H1 (cell line): ENCODE measurements around the gene MEN1. TPM values are rescaled to one million over a fixed set of nuclear protein-coding genes. Genes with fewer than 3 reads are reported as not detected.

Source experiments
- CTCF ChIA-PET: fragments of 300-600 bp; sonication (Branson Sonifier 250); formaldehyde crosslinking; loops from one replicate; lab custom pipeline; 2021; ENCODE audit not compliant: partially characterized antibody; lab: Charles Lee
- POLR2A ChIA-PET: fragments of 300-600 bp; sonication (Branson Sonifier 250); formaldehyde crosslinking; loops from one replicate; lab custom pipeline; 2021; ENCODE audit warnings: inconsistent platforms; ENCODE audit not compliant: partially characterized antibody; lab: Charles Lee
- DNase-seq, 2 experiments: peaks; one replicate each; pipeline versions ENCODE4 v3.0.0 to v3.0.0-alpha.2; 2010 to 2022; ENCODE audit warnings: low spot score in 2 of 2, low read depth in 1 of 2, mixed read lengths in 1 of 2
- FAIRE-seq: peaks from 2 replicates; lab custom pipeline; 2011; peaks lifted over from hg19 to GRCh38; lab: Jason Lieb, UNC
- H2AFZ ChIP-seq: 2 replicates; pipeline ENCODE4 v1.8.1; 2012; ENCODE audit warnings: low read length, inconsistent platforms
- H2AK5ac ChIP-seq: 2 replicates; pipeline ENCODE4 v1.6.1; 2013; ENCODE audit warnings: low read depth, low read length
- H2BK120ac ChIP-seq: replicated peaks from 2 replicates; pipeline ENCODE3; 2013; ENCODE audit warnings: low read depth, low read length, inconsistent platforms
- H2BK12ac ChIP-seq: 2 replicates; pipeline ENCODE4 v1.6.1; 2013; ENCODE audit warnings: low read depth, low read length
- H2BK15ac ChIP-seq: 2 replicates; pipeline ENCODE4 v1.6.1; 2013; ENCODE audit warnings: low read length
- H2BK20ac ChIP-seq: 2 replicates; pipeline ENCODE4 v1.6.1; 2013; ENCODE audit warnings: low read length
- H2BK5ac ChIP-seq: 2 replicates; pipeline ENCODE4 v1.6.1; 2013; ENCODE audit warnings: low read depth, low read length
- H3K14ac ChIP-seq: 2 replicates; pipeline ENCODE4 v1.6.1; 2013; ENCODE audit warnings: inconsistent platforms; ENCODE audit not compliant: insufficient read length
- H3K18ac ChIP-seq: 2 replicates; pipeline ENCODE4 v1.6.1; 2013; ENCODE audit warnings: low read length; ENCODE audit errors: extremely low read depth
- H3K23ac ChIP-seq: 2 replicates; pipeline ENCODE4 v1.6.1; 2013; ENCODE audit warnings: inconsistent platforms; ENCODE audit not compliant: insufficient read length
- H3K23me2 ChIP-seq: 2 replicates; pipeline ENCODE4 v1.6.1; 2013; ENCODE audit warnings: low read depth, low read length
- H3K27ac ChIP-seq: 2 replicates; pipeline ENCODE4 v1.6.1; 2011; ENCODE audit warnings: low read depth, low read length, inconsistent platforms
- H3K27me3 ChIP-seq, 4 experiments: replicated peaks in 1 of 4; 1 replicate in 1 of 4; 2 replicates in 3 of 4; pipeline versions ENCODE4 v1.6.1 to v1.8.1; 2011 to 2013; ENCODE audit warnings: low read length in 3 of 4, mild to moderate bottlenecking in 3 of 4, inconsistent platforms in 2 of 4, mixed read lengths in 2 of 4, moderate library complexity in 1 of 4; ENCODE audit not compliant: control insufficient read depth in 3 of 4, insufficient read depth in 3 of 4; ENCODE audit errors: extremely low read depth in 1 of 4
- H3K36me3 ChIP-seq, 4 experiments: 2 replicates each; pipeline versions ENCODE4 v1.6.1 to v1.8.1; 2011 to 2013; ENCODE audit warnings: mild to moderate bottlenecking in 4 of 4, low read length in 3 of 4, moderate library complexity in 2 of 4, control low read depth in 1 of 4, inconsistent platforms in 1 of 4; ENCODE audit not compliant: insufficient read depth in 4 of 4, control insufficient read depth in 2 of 4
- H3K4ac ChIP-seq: replicated peaks from 2 replicates; pipeline ENCODE3; 2013; ENCODE audit warnings: low read length, low read depth, mixed read lengths, inconsistent platforms; ENCODE audit not compliant: insufficient read length
- H3K4me1 ChIP-seq, 4 experiments: replicated peaks in 1 of 4; 1 replicate in 1 of 4; 2 replicates in 3 of 4; pipeline versions ENCODE4 v1.6.1 to v1.8.1; 2011 to 2013; ENCODE audit warnings: low read length in 3 of 4, inconsistent platforms in 2 of 4, mixed read lengths in 1 of 4; ENCODE audit not compliant: insufficient read depth in 4 of 4, control insufficient read depth in 3 of 4
- H3K4me2 ChIP-seq, 2 experiments: 2 replicates each; pipeline versions ENCODE4 v1.6.1 to v1.8.1; 2011 to 2013; ENCODE audit warnings: low read depth in 2 of 2, low read length in 2 of 2, control low read depth in 1 of 2, inconsistent platforms in 1 of 2, mild to moderate bottlenecking in 1 of 2; ENCODE audit not compliant: insufficient read depth in 1 of 2
- H3K4me3 ChIP-seq, 4 experiments: fragments of 200-600, 300-600 bp in 1 of 4; sonication (generic), shearing (Covaris generic), sonication (Bioruptor Twin) in 1 of 4; 2 replicates each; pipeline versions ENCODE4 v1.5.1 to v1.8.1; 2011 to 2016; ENCODE audit warnings: low read length in 4 of 4, low read depth in 3 of 4, control low read depth in 2 of 4, inconsistent platforms in 2 of 4, mild to moderate bottlenecking in 2 of 4, mixed read lengths in 1 of 4, moderate library complexity in 1 of 4; ENCODE audit not compliant: insufficient read depth in 2 of 4; ENCODE audit errors: extremely low read depth in 1 of 4
- H3K56ac ChIP-seq: replicated peaks from 2 replicates; pipeline ENCODE3; 2013; ENCODE audit warnings: low read depth, mild to moderate bottlenecking, mixed read lengths, low read length, inconsistent platforms; ENCODE audit not compliant: insufficient read length
- H3K79me1 ChIP-seq: 2 replicates; pipeline ENCODE4 v1.6.1; 2013; ENCODE audit warnings: low read depth, low read length, control low read depth
- H3K79me2 ChIP-seq, 2 experiments: 2 replicates each; pipeline versions ENCODE4 v1.6.1 to v1.8.1; 2012 to 2013; ENCODE audit warnings: low read length in 2 of 2, mild to moderate bottlenecking in 2 of 2, inconsistent platforms in 1 of 2; ENCODE audit not compliant: insufficient read depth in 2 of 2, control insufficient read depth in 1 of 2
- H3K9ac ChIP-seq, 4 experiments: replicated peaks in 1 of 4; 1 replicate in 1 of 4; 2 replicates in 3 of 4; pipeline versions ENCODE4 v1.6.1 to v1.8.1; 2011 to 2013; ENCODE audit warnings: low read depth in 3 of 4, low read length in 3 of 4, control low read depth in 2 of 4, mild to moderate bottlenecking in 2 of 4, moderate library complexity in 2 of 4, inconsistent platforms in 1 of 4; ENCODE audit errors: extremely low read depth in 1 of 4
- H3K9me3 ChIP-seq, 2 experiments: 2 replicates each; pipeline versions ENCODE4 v1.6.1 to v1.8.1; 2012 to 2013; ENCODE audit warnings: mild to moderate bottlenecking in 2 of 2, moderate library complexity in 2 of 2, control low read depth in 1 of 2, inconsistent platforms in 1 of 2, low read depth in 1 of 2, low read length in 1 of 2, mixed read lengths in 1 of 2; ENCODE audit not compliant: insufficient read depth in 2 of 2
- H4K20me1 ChIP-seq, 2 experiments: replicated peaks in 1 of 2; 2 replicates each; pipeline versions ENCODE3 to v1.8.1; 2011 to 2013; ENCODE audit warnings: inconsistent platforms in 2 of 2, low read length in 2 of 2, mild to moderate bottlenecking in 1 of 2; ENCODE audit not compliant: insufficient read depth in 2 of 2, control insufficient read depth in 1 of 2
- H4K5ac ChIP-seq: 2 replicates; pipeline ENCODE4 v1.6.1; 2013; ENCODE audit warnings: low read length, low read depth, mixed read lengths, inconsistent platforms; ENCODE audit not compliant: insufficient read length
- H4K8ac ChIP-seq: 2 replicates; pipeline ENCODE4 v1.8.0; 2013; ENCODE audit warnings: mild to moderate bottlenecking, moderate library complexity, low read length, inconsistent platforms; ENCODE audit not compliant: insufficient read depth; ENCODE audit errors: extremely low read depth
- H4K91ac ChIP-seq: replicated peaks from 2 replicates; pipeline ENCODE3; 2013; ENCODE audit warnings: low read length, mixed read lengths, inconsistent platforms; ENCODE audit not compliant: insufficient read length
- E2F6 ChIP-seq: IDR thresholded peaks from 2 replicates; pipeline ENCODE4 v1.6.1; 2012; ENCODE audit warnings: inconsistent platforms
- GTF2F1 ChIP-seq: IDR thresholded peaks from 2 replicates; pipeline ENCODE4 v1.6.1; 2012; ENCODE audit warnings: low read depth, low read length, improper control_type of control experiment, borderline replicate concordance
- NANOG ChIP-seq: IDR thresholded peaks from 2 replicates; pipeline ENCODE4 v1.6.1; 2011; ENCODE audit warnings: low read length, low read depth, mild to moderate bottlenecking, inconsistent platforms; ENCODE audit not compliant: insufficient read depth, poor library complexity, severe bottlenecking
- SIN3A ChIP-seq, 2 experiments: IDR thresholded peaks in 1 of 2; conservative IDR thresholded peaks in 1 of 2; 2 replicates each; pipeline ENCODE4 v1.6.1; 2011 to 2012; ENCODE audit warnings: low read length in 2 of 2, improper control_type of control experiment in 1 of 2, low read depth in 1 of 2, mild to moderate bottlenecking in 1 of 2
- SP1 ChIP-seq: IDR thresholded peaks from 2 replicates; pipeline ENCODE4 v1.6.1; 2011; ENCODE audit warnings: low read depth, low read length
- SP4 ChIP-seq: IDR thresholded peaks from 2 replicates; pipeline ENCODE4 v1.6.1; 2012; ENCODE audit warnings: low read length, inconsistent platforms
- TAF1 ChIP-seq: IDR thresholded peaks from 2 replicates; pipeline ENCODE4 v1.6.1; 2011; ENCODE audit warnings: mild to moderate bottlenecking, low read depth, low read length
- USF2 ChIP-seq: IDR thresholded peaks from 2 replicates; pipeline ENCODE4 v1.6.1; 2011; ENCODE audit warnings: low read length, improper control_type of control experiment
- ZNF274 ChIP-seq: IDR thresholded peaks from 2 replicates; pipeline ENCODE4 v1.7.0; 2012; ENCODE audit warnings: low read length, borderline replicate concordance; ENCODE audit errors: extremely low read depth
- WGBS, 2 experiments: shearing (Covaris generic) in 1 of 2; methylation state at CpG; one replicate each; pipeline versions ENCODE4 v1.1.6 to v1.1.7; 2013 to 2015; ENCODE audit warnings: low lambda C conversion rate in 2 of 2, mixed read lengths in 2 of 2, inconsistent platforms in 1 of 2, low coverage in 1 of 2, missing lambda C conversion rate in 1 of 2; ENCODE audit not compliant: insufficient replicate concordance in 2 of 2, insufficient coverage in 1 of 2, insufficient read length in 1 of 2; ENCODE audit errors: extremely low coverage in 1 of 2, missing lambda C conversion rate in 1 of 2; 5-methylcytosine and 5-hydroxymethylcytosine counted together
- polyA plus RNA-seq, 7 experiments: library from polyadenylated mRNA; depleted of rRNA in 3 of 7; stranded (reverse) in 5 of 7; unstranded in 2 of 7; fragments of >200 nt in 5 of 7; fragments of 200-250 nt in 2 of 7; gene quantifications; 1 replicate in 5 of 7; 2 replicates in 1 of 7; 4 replicates in 1 of 7; pipeline versions ENCODE4 v1.2.1 to v1.2.3, GENCODE V29; 2011 to 2013; ENCODE audit warnings: missing spikeins in 2 of 7, mixed read lengths in 2 of 7
- total RNA-seq: library from RNA; stranded (reverse); fragmentation: NEBNext Ultra II Directional; extraction: Animal tissue kit (Norgen Biotek cat#: 25700); gene quantifications from 2 replicates; pipeline ENCODE4 v1.2.1, GENCODE V29; 2021

The MEN1 gene
- total and polyA plus RNA-seq, 2 of the 8 experiments (the other 6 are each of a cell fraction or from before 2014, with no cell fraction given): 47.2 to 56.3 TPM

GRCh38 chr11:64826578-64827450, 16.5 kb upstream of the MEN1 start:
- no peaks in the 10 kb centered on the region; the same call in 1 of the 2 replicates for H3K79me1 ChIP-seq
- no peaks in the 10 kb centered on the region for H3K9me3 ChIP-seq
- H4K91ac ChIP-seq: no peak overlapping the region
- ChIA-PET CTCF (interaction anchor here (0.5 to 2.1 kb wide), 8 partner anchors 9 to 136 kb away, joined by 3 to 9 read pairs (median 4); no protein-coding TSS in a partner anchor), POLR2A (interaction anchor here (0.6 to 1.0 kb wide), 4 partner anchors 13 to 52 kb away, joined by 3 to 4 read pairs (median 3); partner anchors contain the start of gene EHD1)
- no peaks in the 10 kb centered on the region for H3K79me2 ChIP-seq
- no peak overlapping the region for H2BK20ac ChIP-seq
- H3K27me3 ChIP-seq: no peaks in the 10 kb centered on the region
- no peak overlapping the region for H3K27ac ChIP-seq
- H3K4ac ChIP-seq: no peak overlapping the region
- no peak overlapping the region for H2AK5ac ChIP-seq
- 89% methylated on average over 43 of the region's 52 CpGs; no CpG with 5 or more reads in 1 of the 2 experiments for WGBS, 2 experiments
- H4K8ac ChIP-seq: no peak overlapping the region; the same call in 1 of the 2 replicates
- H3K4me2 ChIP-seq: no peak overlapping the region
- peaks cover 0 to 14% (median 8%) of the 10 kb centered on the region in 4 experiments; a peak in 5 of 8 replicates for H3K36me3 ChIP-seq
- H2AFZ ChIP-seq: no peak overlapping the region
- H3K18ac ChIP-seq: no peak overlapping the region
- H3K14ac ChIP-seq: no peak overlapping the region
- no peak overlapping the region for H2BK12ac ChIP-seq
- no peak overlapping the region for H3K56ac ChIP-seq
- no peak overlapping the region for H3K23ac ChIP-seq
- no peak overlapping the region for H2BK5ac ChIP-seq
- no peaks in the 10 kb centered on the region for H3K4me1 ChIP-seq
- no peak overlapping the region for H3K4me3 ChIP-seq
- DNase-seq (peak in 1 of 2 experiments; percentile 57), FAIRE-seq (no peak)
- H3K23me2 ChIP-seq: no peaks in the 10 kb centered on the region; the same call in 1 of the 2 replicates
- H4K5ac ChIP-seq: no peak overlapping the region
- no peak overlapping the region for H2BK120ac ChIP-seq
- no peak overlapping the region for H2BK15ac ChIP-seq
- no peak overlapping the region for H3K9ac ChIP-seq
- peaks cover 3% of the 10 kb centered on the region in 2 experiments for H4K20me1 ChIP-seq
- no peak for TF ChIP-seq USF2
- TF ChIP-seq E2F6: 0 out of 2 replicates have a peak, but pooled peaks have one; percentile 21
- TF ChIP-seq TAF1: no peak
- no peak for TF ChIP-seq GTF2F1
- TF ChIP-seq SIN3A (conservative IDR thresholded peaks at IDR 0.05 in 1 of 2, IDR thresholded peaks at IDR 0.05 in 1 of 2; ENCODE audit: low read depth in 1 of 2, low read length in 2 of 2): no peak
- peak; percentile 72 for TF ChIP-seq SP1
- no peak for TF ChIP-seq NANOG
- TF ChIP-seq SP4: no peak
- no peak for TF ChIP-seq ZNF274
